ENCODE data around the gene MYH7B. TPM values are rescaled to one million over a fixed set of nuclear protein-coding genes. Genes with fewer than 3 reads are reported as not detected.

MYH7B gene
- total RNA-seq, 1 experiment from 2014 or later = 0.74 TPM

- ATAC-seq (no peak), DNase-seq (ENCODE audit: low read depth, low spot score) (no peak)
- BruUV-seq (replicated peaks) = no TSS peak
- H3K27ac ChIP-seq (ENCODE audit: low read depth, low read length) = no peak overlapping the region
- ChIA-PET CTCF (no interaction called here), POLR2A (no interaction called here), RAD21 (ENCODE audit: low non-redundant PET in 1 of 2, low total read pairs in 2 of 2, uncharacterized antibody in 2 of 2, unreplicated experiment in 2 of 2) (no interaction called here)
- no peaks in the 10 kb centered on the region for H3K79me2 ChIP-seq (ENCODE audit: insufficient read depth, low read length)
- no peak overlapping the region for H3K4me3 ChIP-seq (replicated peaks in 1 of 2; ENCODE audit: low read depth in 1 of 2, low read length in 2 of 2)
- no peaks in the 10 kb centered on the region for H3K27me3 ChIP-seq (ENCODE audit: insufficient read depth, low read length)
- H3K4me2 ChIP-seq (ENCODE audit: low read length) = no peak overlapping the region
- H4K20me1 ChIP-seq (ENCODE audit: insufficient read depth) = no peaks in the 10 kb centered on the region
- H3K9me3 ChIP-seq (ENCODE audit: control insufficient read depth in 1 of 2, insufficient read depth in 1 of 2, low read depth in 1 of 2, low read length in 2 of 2) = no peaks in the 10 kb centered on the region
- no peak overlapping the region for H3K9ac ChIP-seq (ENCODE audit: low read length)
- peaks cover 0 to 4% of the 10 kb centered on the region in 2 experiments; a peak in 1 of 4 replicates for H3K4me1 ChIP-seq (ENCODE audit: control insufficient read depth in 1 of 2, insufficient read depth in 2 of 2, low read length in 2 of 2)
- intact Hi-C loops (cut with micrococcal nuclease) = no loop called here
- no peak overlapping the region for H2AFZ ChIP-seq (ENCODE audit: low read depth, low read length, poor library complexity, severe bottlenecking)
- no peaks in the 10 kb centered on the region for H3K9me2 ChIP-seq (ENCODE audit: insufficient read depth)
- TF ChIP-seq JUND (IDR thresholded peaks at IDR 0.05) (no peak), EGR1 (IDR thresholded peaks at IDR 0.05; ENCODE audit: low read depth) (no peak), POLR2AphosphoS5 (IDR thresholded peaks at IDR 0.05; ENCODE audit: low read depth, low read length) (no peak), EZH2phosphoT487 (IDR thresholded peaks at IDR 0.05; ENCODE audit: borderline replicate concordance) (no peak), ZNF274 (IDR thresholded peaks at IDR 0.05; ENCODE audit: low read depth, low read length) (no peak), EZH2 (IDR thresholded peaks at IDR 0.05) (no peak), CEBPB (IDR thresholded peaks at IDR 0.05; ENCODE audit: low read depth) (no peak), ZBTB33 (IDR thresholded peaks at IDR 0.05; ENCODE audit: extremely low read depth, insufficient replicate concordance, low read length) (no peak), SIN3A (IDR thresholded peaks at IDR 0.05; ENCODE audit: low read depth) (no peak), CBX3 (IDR thresholded peaks at IDR 0.05; ENCODE audit: low read depth) (no peak), SRF (IDR thresholded peaks at IDR 0.05; ENCODE audit: low read depth) (no peak), ATF3 (IDR thresholded peaks at IDR 0.05) (no peak), RAD21 (IDR thresholded peaks at IDR 0.05; ENCODE audit: low read depth) (no peak), REST (IDR thresholded peaks at IDR 0.05; ENCODE audit: low read depth) (no peak), CTCF (IDR thresholded peaks at IDR 0.05 in 2 of 3, conservative IDR thresholded peaks at IDR 0.05 in 1 of 3; ENCODE audit: borderline replicate concordance in 1 of 3, insufficient read depth in 1 of 3, low read depth in 2 of 3, low read length in 2 of 3) (no peak)
- H3K36me3 ChIP-seq (ENCODE audit: control insufficient read depth in 1 of 2, insufficient read depth in 2 of 2, low read length in 2 of 2) = no peaks in the 10 kb centered on the region
These were observed 32.5 kb downstream of the MYH7B start for GRCh38 chr20:34988191-34988540.
